PC-3 (cell line): ENCODE data around the gene COPS6. TPM values are rescaled to one million over a fixed set of nuclear protein-coding genes. Genes with fewer than 3 reads are reported as not detected.

Experiments
- ATAC-seq: fragments of 200-7000 bp; cut with Tn5 transposase; 2 replicates; pipeline ENCODE4 v1.9.1; 2020; ENCODE audit warnings: mild to moderate bottlenecking, moderate library complexity
- BruUV-seq: library from RNA; stranded (reverse); fragments of 400-500 nt; replicated peaks from 2 replicates; lab custom pipeline; 2021; lab: Mats Ljungman, UMichigan
- CTCF ChIA-PET: fragments of 300-600 bp; sonication (Branson Sonifier 250); formaldehyde crosslinking; loops from one replicate; lab custom pipeline; 2022; ENCODE audit warnings: antibody characterized with exemption; lab: Charles Lee
- POLR2A ChIA-PET: fragments of 300-600 bp; sonication (Branson Sonifier 250); formaldehyde crosslinking; loops from one replicate; lab custom pipeline; 2022; ENCODE audit warnings: antibody characterized with exemption; ENCODE audit not compliant: unreplicated experiment; lab: Charles Lee
- DNase-seq: peaks from one replicate; pipeline ENCODE4 v3.0.0-alpha.2; 2015
- H2AFZ ChIP-seq: fragments of 300-600 bp; sonication (generic); 2 replicates; pipeline ENCODE4 v1.6.0; 2016; ENCODE audit warnings: antibody characterized with exemption, low read length
- H3F3A ChIP-seq: fragments of 300-600 bp; sonication (generic); one replicate; pipeline ENCODE4 v1.6.0; 2017; ENCODE audit warnings: antibody characterized with exemption, low read length, control low read depth, mild to moderate bottlenecking; ENCODE audit not compliant: unreplicated experiment
- H3K27ac ChIP-seq: fragments of 300-600 bp; sonication (generic); 2 replicates; pipeline ENCODE4 v1.5.1; 2016; ENCODE audit warnings: mild to moderate bottlenecking, low read length
- H3K27me3 ChIP-seq: fragments of 300-600 bp; sonication (generic); 2 replicates; pipeline ENCODE4 v1.6.1; 2016; ENCODE audit warnings: low read length, mixed read lengths
- H3K36me3 ChIP-seq: fragments of 300-600 bp; sonication (generic); 2 replicates; pipeline ENCODE4 v1.6.1; 2016; ENCODE audit warnings: low read depth, mixed run types, low read length, mixed read lengths
- H3K4me1 ChIP-seq: fragments of 300-600 bp; sonication (generic); 2 replicates; pipeline ENCODE4 v1.5.1; 2016; ENCODE audit warnings: low read length; ENCODE audit not compliant: insufficient read depth
- H3K4me2 ChIP-seq: fragments of 300-600 bp; sonication (generic); 2 replicates; pipeline ENCODE4 v1.6.0; 2016; ENCODE audit warnings: low read length
- H3K4me3 ChIP-seq: fragments of 300-600 bp; sonication (generic); 2 replicates; pipeline ENCODE4 v1.5.1; 2016; ENCODE audit warnings: mild to moderate bottlenecking, low read length, mixed read lengths
- H3K79me2 ChIP-seq: fragments of 300-600 bp; sonication (generic); 2 replicates; pipeline ENCODE4 v1.6.1; 2017; ENCODE audit warnings: low read length, mixed read lengths
- H3K9ac ChIP-seq: fragments of 300-600 bp; sonication (generic); 2 replicates; pipeline ENCODE4 v1.6.0; 2016; ENCODE audit warnings: mild to moderate bottlenecking, low read length
- H3K9me2 ChIP-seq: fragments of 300-600 bp; sonication (generic); replicated peaks from 2 replicates; pipeline ENCODE4 v1.6.1; 2016; ENCODE audit warnings: mixed run types, low read length, mixed read lengths
- H3K9me3 ChIP-seq: fragments of 300-600 bp; sonication (generic); 2 replicates; pipeline ENCODE4 v1.6.1; 2016; ENCODE audit warnings: low read length, mixed read lengths
- H4K20me1 ChIP-seq: fragments of 300-600 bp; sonication (generic); 2 replicates; pipeline ENCODE4 v1.6.1; 2016; ENCODE audit warnings: low read length, mixed read lengths
- CTCF ChIP-seq: fragments of 300-600 bp; sonication (generic); conservative IDR thresholded peaks from 2 replicates; pipeline ENCODE4 v1.5.1; 2017; ENCODE audit warnings: antibody characterized with exemption, low read depth, mild to moderate bottlenecking, low read length
- EZH2 ChIP-seq: fragments of 300-600 bp; sonication (generic); IDR thresholded peaks from one replicate; pipeline ENCODE4 v1.6.1; 2017; ENCODE audit warnings: antibody characterized with exemption, mild to moderate bottlenecking, low read length; ENCODE audit not compliant: unreplicated experiment
- EZH2phosphoT487 ChIP-seq: fragments of 300-600 bp; sonication (generic); IDR thresholded peaks from 2 replicates; pipeline ENCODE4 v1.6.1; 2018; ENCODE audit warnings: mild to moderate bottlenecking, antibody characterized with exemption, low read length, borderline replicate concordance
- intact Hi-C: fragments of 100-400 bp; cut with micrococcal nuclease; formaldehyde crosslinking; loops from 2 replicates; pipeline ENCODE4 v1.9.0; 2023
- total RNA-seq: library from RNA; depleted of rRNA; stranded (reverse); fragments of >200 nt; gene quantifications from 2 replicates; pipeline ENCODE4 v1.2.3, GENCODE V29; 2014

COPS6 gene
- total RNA-seq, 1 experiment from 2014 or later: 110 TPM

GRCh38 chr7:100111914-100112313 lies 23.1 kb downstream of the COPS6 start:
- intact Hi-C loops: no loop called here
- Histone ChIP-seq H3K27ac (no peak overlapping the region), H3K9me3 (no peaks in the 10 kb centered on the region), H3K4me1 (no peaks in the 10 kb centered on the region), H2AFZ (no peak overlapping the region), H3K27me3 (no peaks in the 10 kb centered on the region), H3K36me3 (peaks cover 3% of the 10 kb centered on the region), H3K4me3 (no peak overlapping the region), H3K79me2 (no peaks in the 10 kb centered on the region), H3K9ac (no peak overlapping the region), H4K20me1 (no peaks in the 10 kb centered on the region), H3F3A (no peaks in the 10 kb centered on the region), H3K9me2 (no peaks in the 10 kb centered on the region), H3K4me2 (no peak overlapping the region)
- CTCF ChIA-PET: no interaction called here
- ATAC-seq: no peak
- POLR2A ChIA-PET: no interaction called here
- no peak for DNase-seq
- no TSS peak for BruUV-seq
- TF ChIP-seq EZH2phosphoT487: no peak
- no peak for TF ChIP-seq CTCF
- no peak for TF ChIP-seq EZH2

- no peaks in the 10 kb centered on the region for H4K20me1 ChIP-seq
- H3F3A ChIP-seq: no peaks in the 10 kb centered on the region
- H3K9me2 ChIP-seq: no peaks in the 10 kb centered on the region
- H3K79me2 ChIP-seq: peaks cover 11% of the 10 kb centered on the region
- H3K27me3 ChIP-seq: no peaks in the 10 kb centered on the region
- TF ChIP-seq CTCF: no peak
- TF ChIP-seq EZH2phosphoT487: no peak
- TF ChIP-seq EZH2: no peak
- ATAC-seq: no peak
- peaks cover 3% of the 10 kb centered on the region for H3K36me3 ChIP-seq
- intact Hi-C loops: no loop called here
- ChIA-PET POLR2A (no interaction called here), CTCF (no interaction called here)
- no peak for DNase-seq
- no peak overlapping the region for H2AFZ ChIP-seq
- H3K4me3 ChIP-seq: no peak overlapping the region
- H3K4me1 ChIP-seq: 0 out of 2 replicates have a peak, but pooled peaks cover 5% of the 10 kb centered on the region
- H3K9me3 ChIP-seq: no peaks in the 10 kb centered on the region
- no peak overlapping the region for H3K4me2 ChIP-seq
- no peak overlapping the region for H3K9ac ChIP-seq
- no peak overlapping the region for H3K27ac ChIP-seq
- BruUV-seq: no TSS peak
Measured at GRCh38 chr7:100115026-100115425, 26.3 kb downstream of the COPS6 start.

GRCh38 chr7:100118388-100119071 lies 29.8 kb downstream of the COPS6 start:
- Histone ChIP-seq H2AFZ (peak overlapping the region; percentile 96), H3K4me2 (peak overlapping the region; percentile 97), H3K9me3 (no peaks in the 10 kb centered on the region), H3K9ac (peak overlapping the region; percentile 87), H3K9me2 (no peaks in the 10 kb centered on the region), H3K4me1 (peaks cover 13% of the 10 kb centered on the region; the same call in 1 of the 2 replicates), H3K79me2 (peaks cover 16% of the 10 kb centered on the region), H3F3A (no peaks in the 10 kb centered on the region), H3K4me3 (peak overlapping the region; percentile 98), H4K20me1 (no peaks in the 10 kb centered on the region), H3K27ac (peak overlapping the region; percentile 49), H3K36me3 (no peaks in the 10 kb centered on the region), H3K27me3 (no peaks in the 10 kb centered on the region)
- intact Hi-C loops: loop anchor here (2.0 kb wide), 1 partner anchor 18 kb away; the partner anchor contains the start of genes AP4M1 and MCM7
- BruUV-seq: TSS peak; percentile 62
- TF ChIP-seq CTCF (no peak), EZH2phosphoT487 (no peak), EZH2 (no peak)
- DNase-seq: no peak
- no peak for ATAC-seq
- POLR2A ChIA-PET: no interaction called here
- CTCF ChIA-PET: no interaction called here
